K562 (cell line): ENCODE measurements around the gene BEST4. TPM values are rescaled to one million over a fixed set of nuclear protein-coding genes. Genes with fewer than 3 reads are reported as not detected.

Experiments used
- HDAC8 ChIP-seq: fragments of 450-650 bp; IDR thresholded peaks from 2 replicates; pipeline ENCODE4 v1.6.1; 2016; ENCODE audit warnings: mild to moderate bottlenecking, missing genetic modification characterization, moderate library complexity, missing compliant biosample characterization
- HMGN3 ChIP-seq: IDR thresholded peaks from 2 replicates; pipeline ENCODE4 v1.6.1; 2011; ENCODE audit warnings: borderline replicate concordance, low read depth, mild to moderate bottlenecking, mixed read lengths, low read length; ENCODE audit not compliant: insufficient read length; ENCODE audit errors: extremely low read depth
- KLF6 ChIP-seq: fragments of 250-450 bp; sonication (Bioruptor Pico); IDR thresholded peaks from 2 replicates; pipeline ENCODE4 v1.4.0; 2020; ENCODE audit warnings: mild to moderate bottlenecking, moderate library complexity, borderline replicate concordance
- MXD1 ChIP-seq: fragments of 250-450 bp; sonication (Bioruptor Pico); IDR thresholded peaks from 2 replicates; pipeline ENCODE4 v1.8.0; 2021; ENCODE audit warnings: borderline replicate concordance, mild to moderate bottlenecking, moderate library complexity; ENCODE audit not compliant: poor library complexity, severe bottlenecking
- RCOR1 ChIP-seq, 2 experiments: IDR thresholded peaks; 2 replicates each; pipeline ENCODE4 v1.6.1; 2012; ENCODE audit warnings: low read depth in 2 of 2, low read length in 2 of 2, borderline replicate concordance in 1 of 2, improper control_type of control experiment in 1 of 2
- SNIP1 ChIP-seq: fragments of 450-650 bp; IDR thresholded peaks from 2 replicates; pipeline ENCODE4 v1.7.1; 2017; ENCODE audit warnings: low read depth, mild to moderate bottlenecking
- ZBTB17 ChIP-seq: fragments of 450-650 bp; formaldehyde crosslinking; IDR thresholded peaks from 2 replicates; pipeline ENCODE4 v1.4.0; 2020; ENCODE audit warnings: mild to moderate bottlenecking
- ZC3H4 ChIP-seq: sonication (generic); formaldehyde crosslinking; IDR thresholded peaks from 2 replicates; pipeline ENCODE4 v1.9.0; 2021; ENCODE audit warnings: missing genetic modification reagents, borderline replicate concordance
- ZNF133 ChIP-seq: fragments of 250-450 bp; sonication (Bioruptor Pico); IDR thresholded peaks from 2 replicates; pipeline ENCODE4 v1.4.0; 2020; ENCODE audit warnings: mild to moderate bottlenecking
- ZNF146 ChIP-seq: IDR thresholded peaks from one replicate; pipeline ENCODE4 v1.6.1; 2018; ENCODE audit warnings: missing compliant biosample characterization; ENCODE audit not compliant: unreplicated experiment
- polyA plus RNA-seq, 8 experiments: library from polyadenylated mRNA; depleted of rRNA in 4 of 8; stranded (reverse) in 5 of 8; unstranded in 3 of 8; fragments of >200 nt; fragmentation: Nextera tagmentation in 2 of 8; fragmentation: Illumina TruSeq in 1 of 8; extraction: Ambion mirVana in 2 of 8; extraction: Trizol in 1 of 8; gene quantifications; 2 replicates each; pipeline versions ENCODE4 v1.2.1 to v1.2.3, GENCODE V29; 2011 to 2014; ENCODE audit warnings: inconsistent platforms in 1 of 8, missing spikeins in 1 of 8
- total RNA-seq, 7 experiments: library from RNA; depleted of rRNA in 6 of 7; stranded (reverse); fragments of >200 nt in 6 of 7; fragmentation: Illumina TruSeq in 2 of 7; extraction: Trizol in 2 of 7; gene quantifications; 2 replicates each; pipeline versions ENCODE4 v1.2.1 to v1.2.3, GENCODE V29; 2011 to 2021; ENCODE audit warnings: low replicate concordance in 1 of 7
- TF ChIP-seq, protein P1 (sequence below): fragments of 250-450 bp; sonication (Bioruptor Pico); IDR thresholded peaks from 2 replicates; pipeline ENCODE4 v1.4.0; 2020; ENCODE audit warnings: mild to moderate bottlenecking, moderate library complexity
- TF ChIP-seq, protein P2 (sequence below): fragments of 450-650 bp; formaldehyde crosslinking; IDR thresholded peaks from 2 replicates; pipeline ENCODE4 v1.4.0; 2022; ENCODE audit warnings: mild to moderate bottlenecking, moderate library complexity
- TF ChIP-seq, protein P3 (sequence below): sonication (generic); formaldehyde crosslinking; IDR thresholded peaks from 2 replicates; pipeline ENCODE4 v1.8.0; 2022; ENCODE audit warnings: mild to moderate bottlenecking, missing genetic modification reagents
- TF ChIP-seq, protein P4 (sequence below): sonication (generic); formaldehyde crosslinking; IDR thresholded peaks from 2 replicates; pipeline ENCODE4 v1.8.1; 2023; ENCODE audit warnings: missing genetic modification reagents, mild to moderate bottlenecking, borderline replicate concordance
- TF ChIP-seq, protein P5 (sequence below): fragments of 450-650 bp; conservative IDR thresholded peaks from 2 replicates; pipeline ENCODE4 v1.6.1; 2016; ENCODE audit warnings: missing genetic modification characterization, low read depth, mild to moderate bottlenecking, missing compliant biosample characterization, moderate library complexity

BEST4 gene
- total and polyA plus RNA-seq, 9 of the 15 experiments (the other 6 are each of a cell fraction or from before 2014, with no cell fraction given) = 0.07 to 0.11 TPM; not detected in 7

- peak; percentile 2 for TF ChIP-seq MXD1 (CRISPR knock-in tag)
- peak; percentile 48 for TF ChIP-seq HMGN3
- TF ChIP-seq ZC3H4 = 0 out of 2 replicates have a peak, but pooled peaks have one; percentile 87
- 0 out of 4 replicates have a peak, but pooled peaks of 1 of the 2 experiments have one; percentile 1 for TF ChIP-seq RCOR1 (IDR thresholded peaks at IDR 0.05; ENCODE audit: borderline replicate concordance in 1 of 2, low read depth in 2 of 2, low read length in 2 of 2)
- TF ChIP-seq, protein P1, sequence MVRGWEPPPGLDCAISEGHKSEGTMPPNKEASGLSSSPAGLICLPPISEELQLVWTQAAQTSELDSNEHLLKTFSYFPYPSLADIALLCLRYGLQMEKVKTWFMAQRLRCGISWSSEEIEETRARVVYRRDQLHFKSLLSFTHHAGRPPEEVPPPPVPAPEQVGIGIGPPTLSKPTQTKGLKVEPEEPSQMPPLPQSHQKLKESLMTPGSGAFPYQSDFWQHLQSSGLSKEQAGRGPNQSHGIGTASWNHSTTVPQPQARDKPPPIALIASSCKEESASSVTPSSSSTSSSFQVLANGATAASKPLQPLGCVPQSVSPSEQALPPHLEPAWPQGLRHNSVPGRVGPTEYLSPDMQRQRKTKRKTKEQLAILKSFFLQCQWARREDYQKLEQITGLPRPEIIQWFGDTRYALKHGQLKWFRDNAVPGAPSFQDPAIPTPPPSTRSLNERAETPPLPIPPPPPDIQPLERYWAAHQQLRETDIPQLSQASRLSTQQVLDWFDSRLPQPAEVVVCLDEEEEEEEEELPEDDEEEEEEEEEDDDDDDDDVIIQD (CRISPR knock-in tag) = peak; percentile 45; the same call in 1 of the 2 replicates
- TF ChIP-seq ZNF146 (CRISPR knock-in tag) = no peak
- TF ChIP-seq, protein P2, sequence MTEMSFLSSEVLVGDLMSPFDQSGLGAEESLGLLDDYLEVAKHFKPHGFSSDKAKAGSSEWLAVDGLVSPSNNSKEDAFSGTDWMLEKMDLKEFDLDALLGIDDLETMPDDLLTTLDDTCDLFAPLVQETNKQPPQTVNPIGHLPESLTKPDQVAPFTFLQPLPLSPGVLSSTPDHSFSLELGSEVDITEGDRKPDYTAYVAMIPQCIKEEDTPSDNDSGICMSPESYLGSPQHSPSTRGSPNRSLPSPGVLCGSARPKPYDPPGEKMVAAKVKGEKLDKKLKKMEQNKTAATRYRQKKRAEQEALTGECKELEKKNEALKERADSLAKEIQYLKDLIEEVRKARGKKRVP (CRISPR knock-in tag) = peak; percentile 71
- TF ChIP-seq, protein P3, sequence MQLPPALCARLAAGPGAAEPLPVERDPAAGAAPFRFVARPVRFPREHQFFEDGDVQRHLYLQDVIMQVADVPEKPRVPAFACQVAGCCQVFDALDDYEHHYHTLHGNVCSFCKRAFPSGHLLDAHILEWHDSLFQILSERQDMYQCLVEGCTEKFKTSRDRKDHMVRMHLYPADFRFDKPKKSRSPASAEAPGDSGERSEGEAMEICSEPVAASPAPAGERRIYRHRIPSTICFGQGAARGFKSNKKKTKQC = peak; percentile 27; the same call in 1 of the 2 replicates
- TF ChIP-seq, protein P4, sequence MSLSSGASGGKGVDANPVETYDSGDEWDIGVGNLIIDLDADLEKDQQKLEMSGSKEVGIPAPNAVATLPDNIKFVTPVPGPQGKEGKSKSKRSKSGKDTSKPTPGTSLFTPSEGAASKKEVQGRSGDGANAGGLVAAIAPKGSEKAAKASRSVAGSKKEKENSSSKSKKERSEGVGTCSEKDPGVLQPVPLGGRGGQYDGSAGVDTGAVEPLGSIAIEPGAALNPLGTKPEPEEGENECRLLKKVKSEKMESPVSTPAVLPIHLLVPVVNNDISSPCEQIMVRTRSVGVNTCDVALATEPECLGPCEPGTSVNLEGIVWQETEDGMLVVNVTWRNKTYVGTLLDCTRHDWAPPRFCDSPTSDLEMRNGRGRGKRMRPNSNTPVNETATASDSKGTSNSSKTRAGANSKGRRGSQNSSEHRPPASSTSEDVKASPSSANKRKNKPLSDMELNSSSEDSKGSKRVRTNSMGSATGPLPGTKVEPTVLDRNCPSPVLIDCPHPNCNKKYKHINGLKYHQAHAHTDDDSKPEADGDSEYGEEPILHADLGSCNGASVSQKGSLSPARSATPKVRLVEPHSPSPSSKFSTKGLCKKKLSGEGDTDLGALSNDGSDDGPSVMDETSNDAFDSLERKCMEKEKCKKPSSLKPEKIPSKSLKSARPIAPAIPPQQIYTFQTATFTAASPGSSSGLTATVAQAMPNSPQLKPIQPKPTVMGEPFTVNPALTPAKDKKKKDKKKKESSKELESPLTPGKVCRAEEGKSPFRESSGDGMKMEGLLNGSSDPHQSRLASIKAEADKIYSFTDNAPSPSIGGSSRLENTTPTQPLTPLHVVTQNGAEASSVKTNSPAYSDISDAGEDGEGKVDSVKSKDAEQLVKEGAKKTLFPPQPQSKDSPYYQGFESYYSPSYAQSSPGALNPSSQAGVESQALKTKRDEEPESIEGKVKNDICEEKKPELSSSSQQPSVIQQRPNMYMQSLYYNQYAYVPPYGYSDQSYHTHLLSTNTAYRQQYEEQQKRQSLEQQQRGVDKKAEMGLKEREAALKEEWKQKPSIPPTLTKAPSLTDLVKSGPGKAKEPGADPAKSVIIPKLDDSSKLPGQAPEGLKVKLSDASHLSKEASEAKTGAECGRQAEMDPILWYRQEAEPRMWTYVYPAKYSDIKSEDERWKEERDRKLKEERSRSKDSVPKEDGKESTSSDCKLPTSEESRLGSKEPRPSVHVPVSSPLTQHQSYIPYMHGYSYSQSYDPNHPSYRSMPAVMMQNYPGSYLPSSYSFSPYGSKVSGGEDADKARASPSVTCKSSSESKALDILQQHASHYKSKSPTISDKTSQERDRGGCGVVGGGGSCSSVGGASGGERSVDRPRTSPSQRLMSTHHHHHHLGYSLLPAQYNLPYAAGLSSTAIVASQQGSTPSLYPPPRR (CRISPR knock-in tag) = no peak
- no peak for TF ChIP-seq SNIP1
- TF ChIP-seq KLF6 (CRISPR knock-in tag) = peak; percentile 31; the same call in 1 of the 2 replicates
- TF ChIP-seq ZBTB17 (CRISPR knock-in tag) = peak; percentile 48; the same call in 1 of the 2 replicates
- no peak for TF ChIP-seq ZNF133 (CRISPR knock-in tag)
- peak; percentile 28; the same call in 1 of the 2 replicates for TF ChIP-seq HDAC8 (tag)
- TF ChIP-seq, protein P5, sequence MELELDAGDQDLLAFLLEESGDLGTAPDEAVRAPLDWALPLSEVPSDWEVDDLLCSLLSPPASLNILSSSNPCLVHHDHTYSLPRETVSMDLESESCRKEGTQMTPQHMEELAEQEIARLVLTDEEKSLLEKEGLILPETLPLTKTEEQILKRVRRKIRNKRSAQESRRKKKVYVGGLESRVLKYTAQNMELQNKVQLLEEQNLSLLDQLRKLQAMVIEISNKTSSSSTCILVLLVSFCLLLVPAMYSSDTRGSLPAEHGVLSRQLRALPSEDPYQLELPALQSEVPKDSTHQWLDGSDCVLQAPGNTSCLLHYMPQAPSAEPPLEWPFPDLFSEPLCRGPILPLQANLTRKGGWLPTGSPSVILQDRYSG (tag) = peak; percentile 80
Measured at GRCh38 chr1:44808063-44808937, 20.3 kb upstream of the BEST4 start, which contains the start of gene BTBD19 (continued).
